ENCODE results near the gene DGKG. TPM values are rescaled to one million over a fixed set of nuclear protein-coding genes. Genes with fewer than 3 reads are reported as not detected.

Gene DGKG
- total and polyA plus RNA-seq, 10 of the 15 experiments (the other 5 are each of a cell fraction or from before 2014, with no cell fraction given): 0.39 to 6.2 (median 4.7) TPM

GRCh38 chr3:186259612-186260383, 102.2 kb downstream of the DGKG start (continued):
- TF ChIP-seq SMC3 (IDR thresholded peaks at IDR 0.05; ENCODE audit: borderline replicate concordance, low read length) (peak; percentile 95), POU2F2 (IDR thresholded peaks at IDR 0.05; ENCODE audit: borderline replicate concordance, low read depth, low read length) (peak; percentile 17; the same call in 1 of the 3 replicates), RUNX3 (IDR thresholded peaks at IDR 0.05; ENCODE audit: low read length) (0 out of 2 replicates have a peak, but pooled peaks have one; percentile 33), NFXL1 (IDR thresholded peaks at IDR 0.05; ENCODE audit: borderline replicate concordance) (no peak), BHLHE40 (IDR thresholded peaks at IDR 0.05; ENCODE audit: borderline replicate concordance in 1 of 2, low read depth in 2 of 2, low read length in 1 of 2) (peak in 1 of 2 experiments; percentile 34; a peak in 1 of 4 replicates), RAD21 (IDR thresholded peaks at IDR 0.05; ENCODE audit: insufficient read depth, low read depth, low read length) (peak; percentile 94)

GRCh38 chr3:186258968-186259367, 103.1 kb downstream of the DGKG start:
- intact Hi-C loops (cut with micrococcal nuclease; ENCODE audit: unreplicated experiment) (loop anchor here (1.0 to 5.0 kb wide), 2 partner anchors 281 to 358 kb away; no protein-coding TSS in a partner anchor), in situ Hi-C loops (cut with MboI) (no loop called here)
- Histone ChIP-seq H3K4me3 (no peak overlapping the region), H3K79me2 (ENCODE audit: control insufficient read depth, insufficient read depth, low read length) (no peaks in the 10 kb centered on the region), H3K4me2 (ENCODE audit: control insufficient read depth, insufficient read depth) (no peak overlapping the region), H3K36me3 (ENCODE audit: control insufficient read depth in 2 of 2, insufficient read depth in 2 of 2, low read length in 1 of 2) (no peaks in the 10 kb centered on the region), H4K20me1 (ENCODE audit: control insufficient read depth, insufficient read depth) (no peaks in the 10 kb centered on the region), H2AFZ (ENCODE audit: control insufficient read depth, low read depth, low read length) (no peak overlapping the region), H3K9me3 (replicated peaks; ENCODE audit: control insufficient read depth, insufficient read depth, low read length) (no peaks in the 10 kb centered on the region), H3K27me3 (replicated peaks in 1 of 2; ENCODE audit: control insufficient read depth in 2 of 2, insufficient read depth in 2 of 2, low read length in 1 of 2) (no peaks in the 10 kb centered on the region), H3K27ac (ENCODE audit: control insufficient read depth, insufficient read depth) (no peak overlapping the region), H3K9ac (ENCODE audit: control insufficient read depth, insufficient read depth, low read length) (no peak overlapping the region), H3K4me1 (ENCODE audit: control insufficient read depth, insufficient read depth, low read length) (peaks cover 23% of the 10 kb centered on the region)
- BruUV-seq (replicated peaks): no TSS peak
- ChIA-PET RAD21 (ENCODE audit: unreplicated experiment) (interaction anchor here (0.6 to 16.2 kb wide), 12 partner anchors 17 to 358 kb away, joined by 3 to 495 read pairs (median 6); no protein-coding TSS in a partner anchor), CTCF (interaction anchor here (0.7 to 29.4 kb wide), 35 partner anchors 9 to 906 kb away, joined by 3 to 847 read pairs (median 4); partner anchors contain the start of genes AHSG, CRYGS and DNAJB11), POLR2A (interaction anchor here (0.6 to 1.9 kb wide), 6 partner anchors 106 to 316 kb away, joined by 3 to 7 read pairs (median 4); no protein-coding TSS in a partner anchor), SMC1A (ENCODE audit: uncharacterized antibody, unreplicated experiment) (interaction anchor here (0.9 to 27.2 kb wide), 16 partner anchors 12 to 562 kb away, joined by 3 to 655 read pairs (median 4); partner anchors contain the start of gene CRYGS)
- WGBS (ENCODE audit: insufficient coverage, insufficient replicate concordance, low lambda C conversion rate, missing lambda C conversion rate): 52% methylated on average over 12 of the region's 12 CpGs
- DNase-seq (ENCODE audit: low read depth, low spot score) (no peak), FAIRE-seq (no peak), ATAC-seq (no peak)
- TF ChIP-seq IRF3 (IDR thresholded peaks at IDR 0.05): no peak
- no peak for TF ChIP-seq SMC3 (IDR thresholded peaks at IDR 0.05; ENCODE audit: borderline replicate concordance, low read length)
- TF ChIP-seq CEBPZ (IDR thresholded peaks at IDR 0.05; ENCODE audit: low read depth, low read length): no peak
- TF ChIP-seq RAD51 (IDR thresholded peaks at IDR 0.05): no peak
- no peak for TF ChIP-seq RB1 (IDR thresholded peaks at IDR 0.05; ENCODE audit: borderline replicate concordance)
- TF ChIP-seq SUZ12 (IDR thresholded peaks at IDR 0.05; ENCODE audit: unreplicated experiment): no peak
- TF ChIP-seq ZZZ3 (IDR thresholded peaks at IDR 0.05; ENCODE audit: control insufficient read depth, insufficient read length, low read depth): no peak
- no peak for TF ChIP-seq EZH2 (IDR thresholded peaks at IDR 0.05; ENCODE audit: borderline replicate concordance, control insufficient read depth, low read depth, low read length)
- no peak for TF ChIP-seq ZNF207 (IDR thresholded peaks at IDR 0.05; ENCODE audit: borderline replicate concordance)
- no peak for TF ChIP-seq WRNIP1 (IDR thresholded peaks at IDR 0.05; ENCODE audit: borderline replicate concordance, low read depth, low read length)
- TF ChIP-seq LARP7 (IDR thresholded peaks at IDR 0.05): no peak
- TF ChIP-seq ZNF622 (IDR thresholded peaks at IDR 0.05): no peak
- no peak for TF ChIP-seq GATAD2B (conservative IDR thresholded peaks at IDR 0.05; ENCODE audit: low read depth)
